GM19099 (cell line): ENCODE results near the gene CTDSP2.

Source experiments
- POLR2A ChIP-seq: IDR thresholded peaks from 3 replicates; pipeline ENCODE4 v1.6.1; 2011; ENCODE audit warnings: low read depth; ENCODE audit not compliant: insufficient read length; ENCODE audit errors: extremely low read depth

Gene CTDSP2

DNA sequence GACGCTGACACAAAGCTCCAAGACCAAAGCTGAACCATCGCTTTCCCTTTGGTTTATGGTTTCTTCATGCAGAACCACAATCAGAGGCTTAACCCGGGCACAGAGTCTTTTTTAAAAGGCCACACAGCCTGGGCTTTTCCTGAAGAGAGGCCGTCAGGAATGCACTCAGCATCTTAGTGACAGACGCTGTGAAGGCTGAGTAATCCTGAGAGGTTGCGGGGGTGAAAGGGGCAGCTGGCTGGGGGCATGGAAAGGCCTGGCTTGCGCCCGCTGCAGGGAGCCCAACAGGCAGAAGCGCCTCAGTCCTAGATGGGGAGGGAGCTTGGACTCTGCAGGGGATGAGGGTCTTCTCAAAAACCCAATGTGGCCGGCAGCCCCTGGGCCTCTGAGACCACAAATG, 13.6 kb downstream of the CTDSP2 start:
- no peak for TF ChIP-seq POLR2A

DNA sequence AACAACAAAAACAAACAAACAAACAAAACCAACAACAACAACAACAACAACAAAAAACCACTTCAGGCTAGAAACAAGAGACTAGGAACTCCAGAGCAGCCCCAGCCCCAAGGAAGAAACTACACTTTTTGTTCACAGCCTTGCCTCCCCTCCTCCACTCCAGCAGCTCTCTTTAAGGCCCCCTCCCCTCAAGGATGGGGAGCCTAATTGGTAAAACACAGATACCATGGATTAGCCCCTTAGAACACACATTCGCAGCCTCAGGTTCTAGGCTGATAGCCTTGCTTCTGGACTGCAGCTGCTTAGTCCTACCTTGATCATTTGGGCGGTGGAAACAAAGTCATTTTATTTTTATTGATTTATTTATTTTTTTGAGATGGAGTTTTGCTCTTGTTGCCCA, 16.1 kb downstream of the CTDSP2 start:
- no peak for TF ChIP-seq POLR2A

DNA sequence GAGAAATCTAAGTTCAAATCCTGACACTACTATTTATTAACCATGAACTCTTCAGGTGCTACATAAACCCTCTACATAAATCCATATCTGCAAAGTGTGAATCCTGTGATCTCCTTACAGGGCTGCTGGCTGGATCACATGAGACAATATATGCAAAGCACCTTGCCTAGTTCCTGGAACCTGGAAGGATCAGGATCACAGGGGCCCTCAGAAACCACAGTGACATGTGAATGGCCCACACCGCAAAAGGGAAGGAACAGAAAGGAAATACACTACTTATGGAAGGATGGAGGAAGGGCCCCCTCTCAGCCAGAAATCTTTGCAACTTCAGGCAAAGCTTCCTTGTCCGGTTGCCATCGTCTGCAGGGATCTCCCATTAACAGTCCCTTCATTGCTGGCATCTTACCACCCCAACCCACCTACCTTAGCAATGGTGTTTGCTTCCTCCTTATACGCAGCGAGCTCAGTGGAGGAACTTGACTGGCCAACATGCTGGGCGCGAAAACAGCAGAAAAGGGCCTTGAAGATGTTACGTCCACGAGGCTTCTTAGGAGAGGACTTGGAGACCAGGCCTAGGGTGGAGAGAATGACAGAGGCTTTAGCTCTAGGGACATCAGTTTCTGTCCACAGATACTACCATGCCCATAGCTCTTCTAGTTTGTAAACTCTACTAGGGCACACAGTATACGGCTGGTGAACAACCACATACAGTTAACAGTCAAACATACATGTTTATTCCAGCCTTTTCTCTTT, 17.3 kb downstream of the CTDSP2 start:
- TF ChIP-seq POLR2A: no peak

DNA sequence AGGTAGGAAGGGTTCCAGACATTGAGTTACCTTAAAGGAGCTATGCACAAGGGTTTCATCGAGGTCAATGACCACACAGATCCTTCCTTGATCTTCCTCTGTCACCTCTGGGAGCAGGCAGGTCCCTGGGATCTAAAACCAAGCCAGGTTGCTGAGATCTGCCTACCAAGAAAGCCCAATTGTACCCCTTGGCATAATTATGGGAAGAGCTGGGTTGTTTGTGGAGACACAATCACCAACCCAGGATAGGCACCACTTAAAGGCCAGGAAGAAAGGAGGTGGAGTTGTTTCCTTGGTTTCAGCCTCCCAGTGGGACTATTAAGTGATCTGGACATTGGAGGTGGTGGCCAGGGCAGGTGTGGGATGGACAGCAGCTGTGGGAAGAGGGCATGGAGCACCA, 19.6 kb downstream of the CTDSP2 start:
- no peak for TF ChIP-seq POLR2A

DNA sequence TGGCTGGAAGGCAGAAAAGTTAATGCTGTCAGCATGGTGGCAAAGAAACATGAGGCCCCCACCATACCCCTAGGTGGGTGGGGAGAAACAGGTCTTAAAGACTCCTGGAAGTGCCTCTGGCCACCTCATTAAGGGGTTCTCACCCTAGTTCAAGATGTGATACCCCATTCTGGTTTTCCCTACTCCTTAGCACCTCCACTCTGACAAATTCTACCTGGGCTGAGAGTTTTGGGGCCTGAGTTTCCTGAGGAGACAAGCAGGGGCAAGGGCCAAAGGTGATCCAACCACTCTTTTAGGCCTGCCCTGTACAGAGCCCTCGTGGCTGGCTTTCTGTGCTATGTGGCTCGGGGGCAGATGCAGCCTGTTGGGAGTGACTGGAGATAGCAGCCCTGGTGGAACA, 20.1 kb downstream of the CTDSP2 start:
- TF ChIP-seq POLR2A: no peak

DNA sequence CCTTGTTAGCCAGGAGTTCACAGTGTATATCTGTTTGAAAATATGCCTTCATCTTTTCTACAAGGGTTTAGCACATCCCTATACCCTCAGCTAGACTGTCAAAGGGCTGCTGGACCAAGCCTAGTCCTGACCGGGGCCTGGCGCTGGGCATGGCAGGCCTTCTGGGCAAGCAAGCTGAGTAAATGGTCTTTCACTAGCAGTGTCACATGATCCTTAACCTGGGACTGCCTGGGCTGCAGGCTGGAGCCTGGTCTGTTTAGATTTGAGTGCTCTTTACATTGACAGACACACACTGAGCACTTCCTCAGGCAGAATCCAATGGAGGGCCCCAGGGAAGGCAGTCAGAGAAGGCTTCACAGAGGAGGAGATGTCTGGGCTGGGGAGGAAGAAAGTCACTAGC, 21.1 kb downstream of the CTDSP2 start:
- no peak for TF ChIP-seq POLR2A

DNA sequence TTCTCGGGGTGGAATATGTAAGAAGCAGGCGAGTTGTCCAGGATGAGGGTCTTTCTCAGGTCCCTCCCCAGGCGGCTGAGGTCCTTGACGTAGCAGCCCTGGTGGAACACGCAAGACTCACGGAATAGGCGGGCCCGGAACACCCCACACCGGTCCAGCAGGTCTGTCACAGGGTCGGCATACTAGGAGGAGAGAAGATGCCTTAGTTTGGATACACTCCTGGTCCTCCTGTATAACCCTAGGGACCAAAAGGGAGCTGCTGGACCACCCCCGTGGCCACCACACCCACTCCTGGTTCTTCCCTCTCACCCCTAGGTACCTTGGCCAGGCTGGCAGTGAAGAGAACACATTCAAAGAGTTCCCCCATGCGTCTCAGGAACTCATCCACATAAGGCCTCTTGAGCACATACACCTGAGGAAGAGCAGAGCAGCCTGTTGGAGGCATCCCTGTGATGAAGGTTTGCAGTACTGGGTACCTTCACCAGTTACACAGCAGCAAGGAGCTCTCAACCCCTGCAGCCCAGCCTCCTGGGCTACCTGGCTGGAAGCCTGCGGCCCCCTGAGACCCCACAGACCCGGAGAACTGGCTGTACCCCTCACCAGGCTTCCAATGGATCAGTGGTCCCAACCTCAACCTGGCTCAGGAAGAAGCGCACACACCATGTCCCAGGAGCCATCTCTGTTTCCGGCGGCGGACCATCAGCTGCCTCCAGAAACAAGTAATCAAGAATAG, 22.5 kb downstream of the CTDSP2 start:
- TF ChIP-seq POLR2A: no peak

DNA sequence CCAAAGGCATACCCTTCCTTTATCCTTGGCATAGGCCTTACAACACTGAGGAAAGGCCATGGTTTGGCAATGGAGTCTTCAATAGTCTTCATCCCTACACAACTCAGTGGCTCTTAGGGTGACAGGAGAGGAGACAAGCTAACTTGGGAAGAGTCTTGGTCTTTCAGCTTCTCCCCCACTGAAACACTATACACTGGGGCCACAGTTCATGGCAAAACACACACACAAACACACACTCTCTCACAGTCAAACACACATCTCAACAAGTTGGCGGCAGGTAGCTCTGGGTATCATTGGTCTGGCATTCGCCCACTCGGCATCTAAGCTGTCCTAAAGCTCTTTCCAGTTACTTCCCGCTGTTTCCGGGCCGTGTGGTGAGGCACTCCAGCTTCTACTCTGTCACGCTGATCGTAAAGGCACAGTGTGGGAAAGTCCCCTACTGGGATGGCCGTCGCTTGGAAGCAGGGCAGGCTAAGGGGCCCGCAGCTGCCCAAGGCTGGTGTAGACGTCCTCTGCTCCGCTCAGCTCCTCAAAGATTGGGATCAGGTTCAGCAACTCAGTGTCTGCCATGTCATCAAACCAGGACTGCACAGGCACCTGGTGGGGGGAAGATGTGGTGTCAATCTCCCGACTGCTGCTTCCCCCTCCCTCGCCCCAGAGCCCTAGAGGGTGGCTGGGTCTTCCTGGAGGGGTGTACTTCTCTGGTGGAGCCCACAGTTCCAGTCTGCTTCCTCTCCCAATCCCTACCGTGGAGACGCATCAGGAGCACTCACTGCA, 23.2 kb downstream of the CTDSP2 start:
- no peak for TF ChIP-seq POLR2A

DNA sequence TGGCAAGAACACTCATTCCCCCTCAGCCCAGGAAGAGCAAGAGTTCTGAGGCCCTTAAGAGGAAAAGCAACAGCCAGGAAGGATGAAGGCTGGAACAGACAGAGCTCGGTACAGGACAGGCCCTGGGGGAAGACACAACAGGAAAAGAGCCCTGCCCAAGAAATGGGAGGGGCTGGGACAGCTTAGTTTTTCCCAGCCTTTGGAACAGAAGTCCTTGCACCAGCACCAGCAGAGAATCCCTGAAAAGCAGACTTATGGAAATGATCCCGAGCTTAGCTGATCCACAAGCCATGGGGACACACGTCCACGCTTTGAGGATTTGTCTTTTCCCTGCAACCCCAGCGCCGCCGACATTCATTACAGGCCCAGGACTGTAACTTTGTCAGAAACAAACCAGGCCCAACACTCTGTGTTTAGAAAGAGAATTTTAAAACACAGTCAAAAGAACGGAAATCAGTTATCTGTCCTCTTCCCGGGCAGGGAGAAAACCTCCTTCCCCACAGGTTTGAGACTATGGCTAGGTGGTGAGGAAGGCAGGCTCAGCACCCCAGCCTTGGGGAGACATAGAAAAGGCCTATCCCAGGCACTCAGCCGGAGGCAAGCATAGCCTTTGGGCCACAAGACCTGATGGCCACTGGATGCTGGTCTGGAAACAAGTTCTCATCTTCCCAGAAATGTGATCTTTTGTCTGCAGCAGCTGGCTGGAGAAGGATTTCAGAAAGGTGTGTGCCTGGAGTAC, 24.0 kb downstream of the CTDSP2 start:
- TF ChIP-seq POLR2A: no peak

DNA sequence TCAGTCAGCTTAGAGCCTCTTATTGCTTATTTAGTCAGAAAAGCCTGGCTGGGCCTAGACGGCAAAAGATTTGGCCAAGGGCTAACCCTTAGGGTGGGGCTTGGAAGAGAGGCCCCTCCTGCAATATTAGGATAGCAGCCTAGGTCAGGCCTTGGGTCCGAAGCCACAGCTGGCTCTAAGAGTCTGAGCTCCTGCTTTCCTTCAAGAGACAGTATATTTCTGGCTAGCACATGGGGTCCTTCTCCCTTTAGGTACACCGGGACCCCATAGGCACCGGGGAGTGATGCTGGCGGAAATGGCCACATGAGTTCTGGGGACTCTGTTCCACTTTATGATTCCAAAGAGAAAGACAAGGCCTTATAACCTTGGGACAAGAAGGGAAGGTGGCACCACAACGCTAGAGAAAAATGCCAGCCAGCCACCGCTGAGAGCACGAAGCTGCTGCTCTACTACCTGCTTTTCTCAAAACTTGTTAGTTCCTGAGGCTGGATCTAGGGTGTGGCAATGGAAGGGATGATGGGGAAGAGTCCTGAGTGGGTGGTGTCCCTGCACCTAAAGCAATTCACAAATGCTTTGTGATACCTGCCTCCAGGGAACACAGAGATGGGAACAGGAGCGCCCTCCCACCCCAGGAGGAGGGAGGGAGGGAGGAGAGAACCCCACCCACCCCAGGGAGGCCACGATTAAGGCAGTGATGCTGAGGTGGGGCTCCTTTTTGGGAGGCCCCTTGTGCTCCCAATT, 24.9 kb downstream of the CTDSP2 start:
- no peak for TF ChIP-seq POLR2A

DNA sequence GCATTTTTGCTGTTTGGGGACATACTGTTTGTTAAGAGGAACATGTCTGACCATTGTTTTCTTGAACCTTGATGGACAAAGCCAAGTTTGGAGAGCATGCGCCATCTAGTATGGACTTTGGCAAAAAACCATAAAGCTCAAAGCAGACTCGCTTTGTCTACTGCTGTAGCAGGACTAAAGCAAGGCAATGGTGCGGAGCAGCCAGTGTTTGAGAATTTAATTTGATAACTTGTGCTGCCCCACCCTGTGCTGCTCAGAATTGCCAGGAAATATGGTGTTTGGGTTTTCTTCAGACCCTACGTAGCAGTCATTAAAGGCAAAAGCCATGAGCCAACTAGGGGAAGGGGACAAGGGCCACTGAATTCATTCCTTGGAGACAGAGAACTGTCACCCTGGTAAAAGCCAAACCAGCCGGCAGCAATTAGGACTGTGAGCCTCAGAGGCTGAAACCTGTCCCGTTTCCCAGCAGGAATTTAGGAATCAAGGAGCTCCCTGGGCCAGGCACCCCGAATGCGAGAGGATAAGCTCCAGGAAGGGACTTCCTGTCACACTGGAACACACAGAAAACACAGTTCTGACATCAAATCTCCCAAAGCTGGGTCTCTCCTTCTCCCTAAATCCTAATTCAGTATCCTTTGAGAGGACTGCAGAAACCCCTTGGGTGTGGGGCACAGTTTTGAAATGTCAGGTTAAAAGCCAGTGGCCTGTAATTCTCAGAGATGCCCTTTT, 29.1 kb downstream of the CTDSP2 start:
- no peak for TF ChIP-seq POLR2A

DNA sequence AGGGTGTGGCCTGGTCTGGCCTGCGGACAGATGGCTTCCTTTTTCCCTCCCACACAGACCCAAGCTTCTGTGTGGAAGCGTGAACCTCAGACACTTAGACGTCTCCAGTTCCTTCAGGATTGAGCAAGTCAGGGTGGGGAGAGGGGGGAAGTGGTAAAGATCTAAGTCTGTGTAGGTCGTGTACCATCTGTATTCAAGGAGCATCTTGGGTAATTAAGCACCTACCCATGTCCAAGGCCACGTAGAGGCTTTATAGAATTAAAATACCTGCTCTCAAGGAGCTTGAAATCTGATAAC, 29.7 kb downstream of the CTDSP2 start:
- no peak for TF ChIP-seq POLR2A

DNA sequence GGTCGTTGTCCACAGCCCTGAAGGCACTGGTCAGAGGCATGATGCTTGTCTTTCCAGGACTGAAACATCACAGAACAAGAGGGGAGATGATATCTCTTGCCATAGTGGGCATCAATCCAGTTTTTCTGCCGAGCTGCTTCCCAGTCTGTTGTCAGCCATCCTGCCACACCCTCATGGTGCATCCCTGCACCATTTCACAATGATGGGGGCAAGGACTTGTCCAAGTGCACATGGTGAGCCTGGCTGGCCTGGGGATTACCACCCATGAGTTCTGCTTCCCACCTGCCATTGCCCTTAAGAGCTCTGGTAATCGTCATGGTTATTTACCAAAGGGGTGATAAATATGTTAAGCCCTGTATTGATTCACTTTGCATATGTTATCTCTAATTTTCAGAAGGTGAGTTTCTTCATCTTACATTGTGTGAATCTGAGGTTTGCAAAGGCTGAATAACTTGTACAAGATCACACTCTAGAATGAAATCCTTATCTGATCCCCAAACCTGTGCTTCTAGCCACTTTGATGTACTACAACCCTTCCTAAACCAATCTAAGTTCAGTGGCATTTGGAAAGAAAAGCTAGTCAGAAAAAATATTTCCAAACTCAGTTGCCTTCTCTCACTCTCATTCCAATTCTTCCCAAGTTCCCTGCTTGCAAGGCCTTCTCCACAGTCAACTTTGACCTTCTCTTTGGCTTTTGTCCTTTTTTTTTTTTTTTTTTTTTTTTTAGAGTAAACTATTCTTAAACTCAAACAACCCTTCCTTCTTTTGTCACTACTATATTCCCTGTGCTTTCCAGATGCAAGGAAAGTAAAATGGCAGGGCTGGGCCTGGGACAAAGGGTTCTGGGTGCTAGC, 30.3 kb downstream of the CTDSP2 start:
- no peak for TF ChIP-seq POLR2A
